Measurements from ENCODE around the gene NFIX.

DNA sequence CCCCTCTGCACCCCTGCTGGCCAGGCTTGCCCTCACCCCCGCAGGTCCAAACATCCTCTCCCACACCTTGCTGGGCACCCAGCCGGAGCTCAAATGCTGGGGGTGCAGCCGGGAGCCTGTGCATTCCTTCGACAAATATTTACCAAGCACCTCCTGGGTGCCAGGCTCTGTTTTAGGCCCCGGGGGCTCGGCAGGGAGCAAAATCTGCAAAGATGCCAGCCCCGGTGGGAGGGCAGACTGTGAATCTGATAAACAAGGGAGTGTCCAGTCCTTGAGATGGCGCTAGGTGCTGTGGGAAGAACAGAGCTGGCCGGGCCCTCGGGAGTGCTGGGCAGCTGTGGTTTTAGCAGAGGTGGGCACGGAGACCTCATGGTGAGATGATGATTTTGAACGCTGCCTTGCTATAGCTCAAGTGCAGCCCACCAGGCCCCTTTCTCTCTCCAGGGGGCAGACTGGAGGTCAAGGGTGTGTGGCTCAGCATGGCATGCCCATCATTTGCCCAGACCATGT lies 10.6 kb downstream of the NFIX start:
- TF ChIP-seq, protein P1, sequence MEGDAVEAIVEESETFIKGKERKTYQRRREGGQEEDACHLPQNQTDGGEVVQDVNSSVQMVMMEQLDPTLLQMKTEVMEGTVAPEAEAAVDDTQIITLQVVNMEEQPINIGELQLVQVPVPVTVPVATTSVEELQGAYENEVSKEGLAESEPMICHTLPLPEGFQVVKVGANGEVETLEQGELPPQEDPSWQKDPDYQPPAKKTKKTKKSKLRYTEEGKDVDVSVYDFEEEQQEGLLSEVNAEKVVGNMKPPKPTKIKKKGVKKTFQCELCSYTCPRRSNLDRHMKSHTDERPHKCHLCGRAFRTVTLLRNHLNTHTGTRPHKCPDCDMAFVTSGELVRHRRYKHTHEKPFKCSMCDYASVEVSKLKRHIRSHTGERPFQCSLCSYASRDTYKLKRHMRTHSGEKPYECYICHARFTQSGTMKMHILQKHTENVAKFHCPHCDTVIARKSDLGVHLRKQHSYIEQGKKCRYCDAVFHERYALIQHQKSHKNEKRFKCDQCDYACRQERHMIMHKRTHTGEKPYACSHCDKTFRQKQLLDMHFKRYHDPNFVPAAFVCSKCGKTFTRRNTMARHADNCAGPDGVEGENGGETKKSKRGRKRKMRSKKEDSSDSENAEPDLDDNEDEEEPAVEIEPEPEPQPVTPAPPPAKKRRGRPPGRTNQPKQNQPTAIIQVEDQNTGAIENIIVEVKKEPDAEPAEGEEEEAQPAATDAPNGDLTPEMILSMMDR (conservative IDR thresholded peaks at IDR 0.05), result no peak; the same call in 1 of the 2 replicates
- TF ChIP-seq ZFX (IDR thresholded peaks at IDR 0.05), result no peak

Data from C4-2B (cell line).